NOMO-1 treated with dmso at 0.1 percent for 144 hours (cell line): ENCODE measurements around the gene SH3TC1.
A peak's percentile ranks its signal among the peaks of the same experiment; 100 is the strongest.

Experiments used
- DNase-seq: peaks from one replicate; lab custom pipeline; 2025; ENCODE audit not compliant: unreplicated experiment; lab: John Stamatoyannopoulos, UW

Gene SH3TC1

GRCh38 chr4:8241895-8242696 is 43.0 kb downstream of the SH3TC1 start:
- peak; percentile 11 for DNase-seq

GRCh38 chr4:8242782-8243560 is 43.9 kb downstream of the SH3TC1 start:
- DNase-seq: no peak

- DNase-seq: no peak
Observed at GRCh38 chr4:8244001-8244757, 45.1 kb downstream of the SH3TC1 start.

- DNase-seq: no peak
Observed at GRCh38 chr4:8244931-8245460, 45.9 kb downstream of the SH3TC1 start.

- no peak for DNase-seq
Observed at GRCh38 chr4:8245884-8246833, 47.1 kb downstream of the SH3TC1 start.

- DNase-seq: no peak
Observed at GRCh38 chr4:8247047-8247930, 48.2 kb downstream of the SH3TC1 start.

- no peak for DNase-seq
Observed at GRCh38 chr4:8248091-8248490, 49.0 kb downstream of the SH3TC1 start.

- no peak for DNase-seq
Observed at GRCh38 chr4:8250227-8250626, 51.1 kb downstream of the SH3TC1 start.

GRCh38 chr4:8250637-8251036 is 51.5 kb downstream of the SH3TC1 start:
- no peak for DNase-seq

- no peak for DNase-seq
Observed at GRCh38 chr4:8251110-8251883, 52.2 kb downstream of the SH3TC1 start.

- no peak for DNase-seq
Observed at GRCh38 chr4:8252301-8253173, 53.4 kb downstream of the SH3TC1 start.

GRCh38 chr4:8254076-8254475 is 55.0 kb downstream of the SH3TC1 start:
- no peak for DNase-seq

- no peak for DNase-seq
Observed at GRCh38 chr4:8255698-8256441, 56.8 kb downstream of the SH3TC1 start.

GRCh38 chr4:8257854-8258253 is 58.8 kb downstream of the SH3TC1 start:
- no peak for DNase-seq

GRCh38 chr4:8258552-8259212 is 59.6 kb downstream of the SH3TC1 start:
- DNase-seq: no peak

GRCh38 chr4:8259743-8260430 is 60.8 kb downstream of the SH3TC1 start:
- no peak for DNase-seq
